ENCODE data around the gene UBE2D2. TPM values are rescaled to one million over a fixed set of nuclear protein-coding genes. Genes with fewer than 3 reads are reported as not detected.

Gene UBE2D2
- total and polyA plus RNA-seq, 2 of the 4 experiments (the other 2 are of a cell fraction): 26.9 to 35.7 TPM

DNA sequence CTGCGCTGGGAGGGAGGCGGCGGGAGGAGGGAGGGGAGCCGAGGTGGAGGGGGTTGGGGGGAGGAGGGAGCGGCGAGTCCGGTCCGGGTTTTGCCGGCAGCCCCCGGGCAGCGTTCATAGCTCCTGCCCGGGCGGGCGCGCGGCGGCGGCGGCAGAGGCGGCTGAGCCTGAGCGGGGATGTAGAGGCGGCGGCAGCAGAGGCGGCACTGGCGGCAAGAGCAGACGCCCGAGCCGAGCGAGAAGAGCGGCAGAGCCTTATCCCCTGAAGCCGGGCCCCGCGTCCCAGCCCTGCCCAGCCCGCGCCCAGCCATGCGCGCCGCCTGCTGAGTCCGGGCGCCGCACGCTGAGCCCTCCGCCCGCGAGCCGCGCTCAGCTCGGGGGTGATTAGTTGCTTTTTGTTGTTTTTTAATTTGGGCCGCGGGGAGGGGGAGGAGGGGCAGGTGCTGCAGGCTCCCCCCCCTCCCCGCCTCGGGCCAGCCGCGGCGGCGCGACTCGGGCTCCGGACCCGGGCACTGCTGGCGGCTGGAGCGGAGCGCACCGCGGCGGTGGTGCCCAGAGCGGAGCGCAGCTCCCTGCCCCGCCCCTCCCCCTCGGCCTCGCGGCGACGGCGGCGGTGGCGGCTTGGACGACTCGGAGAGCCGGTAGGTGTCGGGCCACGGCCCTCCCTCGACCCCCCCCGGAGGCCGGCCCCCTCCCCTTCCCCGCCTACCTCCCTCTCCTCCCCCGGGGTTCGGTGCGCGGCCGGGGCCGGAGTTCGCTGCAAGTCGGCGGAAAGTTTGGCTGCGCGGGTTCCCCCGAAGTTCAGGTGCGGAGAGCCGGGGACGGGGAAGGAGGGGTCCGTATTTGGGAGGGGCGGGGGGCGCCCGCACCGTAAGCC lies 87.3 kb downstream of the UBE2D2 start, which contains the start of gene CXXC5 (continued):
- TF ChIP-seq, protein P1, sequence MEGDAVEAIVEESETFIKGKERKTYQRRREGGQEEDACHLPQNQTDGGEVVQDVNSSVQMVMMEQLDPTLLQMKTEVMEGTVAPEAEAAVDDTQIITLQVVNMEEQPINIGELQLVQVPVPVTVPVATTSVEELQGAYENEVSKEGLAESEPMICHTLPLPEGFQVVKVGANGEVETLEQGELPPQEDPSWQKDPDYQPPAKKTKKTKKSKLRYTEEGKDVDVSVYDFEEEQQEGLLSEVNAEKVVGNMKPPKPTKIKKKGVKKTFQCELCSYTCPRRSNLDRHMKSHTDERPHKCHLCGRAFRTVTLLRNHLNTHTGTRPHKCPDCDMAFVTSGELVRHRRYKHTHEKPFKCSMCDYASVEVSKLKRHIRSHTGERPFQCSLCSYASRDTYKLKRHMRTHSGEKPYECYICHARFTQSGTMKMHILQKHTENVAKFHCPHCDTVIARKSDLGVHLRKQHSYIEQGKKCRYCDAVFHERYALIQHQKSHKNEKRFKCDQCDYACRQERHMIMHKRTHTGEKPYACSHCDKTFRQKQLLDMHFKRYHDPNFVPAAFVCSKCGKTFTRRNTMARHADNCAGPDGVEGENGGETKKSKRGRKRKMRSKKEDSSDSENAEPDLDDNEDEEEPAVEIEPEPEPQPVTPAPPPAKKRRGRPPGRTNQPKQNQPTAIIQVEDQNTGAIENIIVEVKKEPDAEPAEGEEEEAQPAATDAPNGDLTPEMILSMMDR (conservative IDR thresholded peaks at IDR 0.05; ENCODE audit: low read depth, low read length): no peak
- no peak for TF ChIP-seq BHLHE40 (IDR thresholded peaks at IDR 0.05; ENCODE audit: low read depth, low read length)
